Body of pancreas (tissue), 4 donors: ENCODE results near the gene CADM2.

Experiments
- CTCF ChIP-seq, 7 experiments: fragments of 450-650 bp in 4 of 7; fragments of 200-600 bp in 3 of 7; sonication (generic) in 3 of 7; IDR thresholded peaks; one replicate each; pipeline ENCODE4 v1.5.1; 2016 to 2019; ENCODE audit warnings: antibody characterized with exemption in 7 of 7
- POLR2A ChIP-seq, 3 donors: fragments of 450-650 bp; IDR thresholded peaks; one replicate each; pipeline ENCODE4 v1.6.1; 2016; ENCODE audit warnings: antibody characterized with exemption in 3 of 3, mild to moderate bottlenecking in 2 of 3

GRCh38 chr3:85053626-85054025 is 94.8 kb downstream of the CADM2 start:
- no peak for TF ChIP-seq CTCF (IDR thresholded peaks at IDR 0.05)
- no peak for TF ChIP-seq POLR2A (IDR thresholded peaks at IDR 0.05)
